Upper lobe of left lung (tissue), 4 donors: Measurements from ENCODE around the gene MARK3.

ENCODE experiments used
- CTCF ChIP-seq, 6 experiments: fragments of 450-650 bp in 4 of 6; fragments of 200-600 bp in 2 of 6; sonication (generic) in 2 of 6; IDR thresholded peaks; one replicate each; pipeline ENCODE4 v1.5.1; 2016 to 2019; ENCODE audit warnings: antibody characterized with exemption in 6 of 6
- EP300 ChIP-seq, 4 donors: sonication (generic); formaldehyde crosslinking; IDR thresholded peaks; one replicate each; pipeline ENCODE4 v1.5.1; 2017; ENCODE audit warnings: antibody characterized with exemption in 4 of 4, control low read depth in 2 of 4
- POLR2A ChIP-seq, 4 donors: fragments of 450-650 bp; IDR thresholded peaks; one replicate each; pipeline ENCODE4 v1.5.1; 2016 to 2017; ENCODE audit warnings: antibody characterized with exemption in 4 of 4, mild to moderate bottlenecking in 2 of 4
- POLR2AphosphoS5 ChIP-seq, 2 donors: sonication (generic); formaldehyde crosslinking; IDR thresholded peaks; one replicate each; pipeline ENCODE4 v1.5.1; 2017; ENCODE audit warnings: antibody characterized with exemption in 2 of 2

GRCh38 chr14:103421556-103421955, 36.3 kb downstream of the MARK3 start:
- no peak for TF ChIP-seq POLR2A (IDR thresholded peaks at IDR 0.05)
- no peak for TF ChIP-seq CTCF (IDR thresholded peaks at IDR 0.05)
- TF ChIP-seq EP300 (IDR thresholded peaks at IDR 0.05), result no peak
- TF ChIP-seq POLR2AphosphoS5 (IDR thresholded peaks at IDR 0.05), result no peak
